SU-DHL-6 (cell line): Measurements from ENCODE around the gene UCN.

ENCODE experiments used
- CTCF ChIP-seq: fragments of 200-600 bp; sonication (generic); IDR thresholded peaks from one replicate; pipeline ENCODE4 v1.5.1; 2017; ENCODE audit warnings: antibody characterized with exemption, mild to moderate bottlenecking, low read length, moderate library complexity; ENCODE audit not compliant: insufficient read depth, poor library complexity, severe bottlenecking
- EZH2phosphoT487 ChIP-seq: fragments of 200-600 bp; sonication (generic), shearing (Covaris generic); conservative IDR thresholded peaks from 2 replicates; pipeline ENCODE4 v1.6.1; 2018; ENCODE audit warnings: mild to moderate bottlenecking, antibody characterized with exemption, low read length, moderate library complexity, mixed read lengths

GRCh38 chr2:27356056-27356381 lies 47.8 kb upstream of the UCN start:
- TF ChIP-seq CTCF (no peak), EZH2phosphoT487 (no peak)
